H1 (cell line): ENCODE results near the gene FOXK1.

ENCODE experiments used
- CTCF ChIP-seq, 3 experiments: IDR thresholded peaks; 1 replicate in 2 of 3; 2 replicates in 1 of 3; pipeline versions ENCODE4 v1.5.1 to v1.6.1; 2011; ENCODE audit warnings: low read length in 3 of 3, mild to moderate bottlenecking in 3 of 3, inconsistent platforms in 2 of 3, low read depth in 1 of 3, moderate library complexity in 1 of 3; ENCODE audit not compliant: insufficient read depth in 1 of 3; ENCODE audit errors: control extremely low read depth in 1 of 3
- GABPA ChIP-seq: IDR thresholded peaks from 2 replicates; pipeline ENCODE4 v1.6.1; 2011; ENCODE audit warnings: mild to moderate bottlenecking, low read length, moderate library complexity, borderline replicate concordance; ENCODE audit not compliant: insufficient read depth
- TAF1 ChIP-seq: IDR thresholded peaks from 2 replicates; pipeline ENCODE4 v1.6.1; 2011; ENCODE audit warnings: mild to moderate bottlenecking, low read depth, low read length

GRCh38 chr7:4785371-4785770 is 103.3 kb downstream of the FOXK1 start:
- TF ChIP-seq CTCF (IDR thresholded peaks at IDR 0.05; ENCODE audit: control extremely low read depth in 1 of 3, insufficient read depth in 1 of 3, low read depth in 1 of 3, low read length in 3 of 3) (no peak), TAF1 (no peak), GABPA (no peak)
